Stimulated activated naive CD8-positive, alpha-beta T cell treated with anti-CD3 and anti-CD28 coated beads, Interleukin-15, amount 100 ng/mL, for 72 hours (primary cell): Measurements from ENCODE around the gene UPK1A.
A peak's percentile ranks its signal among the peaks of the same experiment; 100 is the strongest.

Experiments used
- ATAC-seq: fragments of 150-1000 bp; cut with Tn5 transposase; 2 replicates; pipeline ENCODE4 v1.10.0; 2021; ENCODE audit warnings: mild to moderate bottlenecking, moderate library complexity
- DNase-seq, 2 donors: peaks; one replicate each; pipeline ENCODE4 v3.0.0; 2021 to 2022
- H3K27ac Mint-ChIP-seq, 2 donors: one replicate each; pipeline ENCODE4 v1.8.0; 2022; ENCODE audit warnings: mild to moderate bottlenecking in 2 of 2, mixed read lengths in 2 of 2, moderate library complexity in 2 of 2
- H3K27me3 Mint-ChIP-seq: one replicate; pipeline ENCODE4 v1.8.0; 2022; ENCODE audit warnings: mixed read lengths
- H3K4me1 Mint-ChIP-seq: one replicate; pipeline ENCODE4 v1.8.0; 2022; ENCODE audit warnings: mild to moderate bottlenecking, mixed read lengths
- H3K4me3 Mint-ChIP-seq, 2 donors: one replicate each; pipeline ENCODE4 v1.8.0; 2022; ENCODE audit warnings: mild to moderate bottlenecking in 2 of 2, mixed read lengths in 2 of 2, moderate library complexity in 1 of 2
- H3K9me3 Mint-ChIP-seq, 2 donors: one replicate each; pipeline ENCODE4 v1.8.0; 2022; ENCODE audit warnings: mixed read lengths in 2 of 2

Gene UPK1A

GRCh38 chr19:35693835-35694599 lies 27.7 kb downstream of the UPK1A start:
- Mint-ChIP-seq H3K4me3 (peak overlapping the region; percentile 3 to 29), H3K27ac (peak overlapping the region in 1 of 2 donors; percentile 71), H3K9me3 (peaks cover 0 to 6% of the 10 kb centered on the region in 2 donors), H3K27me3 (no peaks in the 10 kb centered on the region), H3K4me1 (peaks cover 41% of the 10 kb centered on the region)
- DNase-seq (peak; percentile 90 to 93), ATAC-seq (peak; percentile 97)

- ATAC-seq (no peak), DNase-seq (no peak)
- Mint-ChIP-seq H3K27ac (peak overlapping the region in 1 of 2 donors; percentile 52), H3K4me3 (peak overlapping the region in 1 of 2 donors; percentile 39), H3K4me1 (peaks cover 55% of the 10 kb centered on the region), H3K27me3 (no peaks in the 10 kb centered on the region), H3K9me3 (peaks cover 0 to 6% of the 10 kb centered on the region in 2 donors)
Measured at GRCh38 chr19:35695895-35696422, 29.6 kb downstream of the UPK1A start.

DNA sequence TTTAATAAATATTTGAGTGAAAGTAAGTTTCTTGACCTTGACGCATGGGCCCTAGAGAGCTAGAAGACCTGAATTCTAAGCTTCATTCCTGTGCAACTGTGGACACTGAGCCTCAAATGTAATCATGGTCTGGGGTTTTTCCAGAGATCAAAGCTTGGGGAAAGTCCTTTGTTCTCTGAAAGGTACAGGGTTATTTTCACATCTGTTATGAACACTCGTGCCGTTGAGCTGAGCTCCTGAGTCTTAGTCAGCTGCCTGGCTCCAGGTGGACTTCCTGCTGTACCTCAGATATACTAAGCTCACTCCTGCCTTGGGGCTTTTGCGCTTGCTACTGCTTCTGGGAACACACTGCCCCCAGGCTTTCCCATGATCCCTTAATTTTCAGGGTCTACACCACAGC lies 30.5 kb downstream of the UPK1A start:
- H3K4me1 Mint-ChIP-seq = peaks cover 55% of the 10 kb centered on the region
- peak overlapping the region; percentile 39 to 48 for H3K4me3 Mint-ChIP-seq
- DNase-seq (peak; percentile 36 to 63), ATAC-seq (peak; percentile 79)
- no peaks in the 10 kb centered on the region for H3K27me3 Mint-ChIP-seq
- peak overlapping the region in 1 of 2 donors; percentile 83 for H3K27ac Mint-ChIP-seq
- peaks cover 0 to 6% of the 10 kb centered on the region in 2 donors for H3K9me3 Mint-ChIP-seq

GRCh38 chr19:35702223-35703012 lies 36.1 kb downstream of the UPK1A start:
- H3K4me3 Mint-ChIP-seq = peak overlapping the region; percentile 89 to 100
- peaks cover 48% of the 10 kb centered on the region for H3K4me1 Mint-ChIP-seq
- peaks cover 0 to 3% of the 10 kb centered on the region in 2 donors for H3K9me3 Mint-ChIP-seq

GRCh38 chr19:35703343-35703742 lies 37.0 kb downstream of the UPK1A start:
- peaks cover 0 to 3% of the 10 kb centered on the region in 2 donors for H3K9me3 Mint-ChIP-seq
- ATAC-seq (no peak), DNase-seq (no peak)
- peaks cover 6% of the 10 kb centered on the region for H3K27me3 Mint-ChIP-seq
- H3K4me3 Mint-ChIP-seq = peak overlapping the region in 1 of 2 donors; percentile 100
- peaks cover 42% of the 10 kb centered on the region for H3K4me1 Mint-ChIP-seq
- no peak overlapping the region for H3K27ac Mint-ChIP-seq

More at GRCh38 chr19:35702223-35703012, 36.1 kb downstream of the UPK1A start:
- ATAC-seq (peak; percentile 99), DNase-seq (peak; percentile 90 to 96)
- peaks cover 6% of the 10 kb centered on the region for H3K27me3 Mint-ChIP-seq
- H3K27ac Mint-ChIP-seq = peak overlapping the region; percentile 94 to 97

DNA sequence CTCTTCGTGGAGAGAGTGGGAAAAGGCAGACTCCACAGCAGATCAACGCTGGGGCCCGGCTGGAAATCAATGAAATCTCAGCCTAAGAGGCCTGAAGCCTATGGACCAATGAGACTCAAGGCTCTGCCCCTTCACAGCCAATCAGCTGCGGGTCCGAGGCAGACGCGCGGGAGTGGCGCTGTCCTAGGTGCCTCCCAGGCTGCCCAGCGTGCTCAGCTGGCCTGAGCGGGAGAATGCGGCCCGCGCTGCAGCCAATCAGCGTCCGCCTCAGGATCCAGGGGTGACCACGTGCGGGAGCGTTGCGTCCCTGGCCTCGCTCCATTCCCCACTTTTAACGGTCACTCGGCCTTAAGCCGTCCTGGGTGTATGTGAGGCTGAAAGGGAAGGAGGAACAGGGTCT lies 37.9 kb downstream of the UPK1A start, which contains the start of gene ZBTB32:
ZBTB32 (plus strand) TSS at position 341 of the 400 bp plus-strand sequence. CDS start 10,069 bp downstream, outside the sequence.
- H3K9me3 Mint-ChIP-seq = peaks cover 0 to 3% of the 10 kb centered on the region in 2 donors
- peaks cover 43% of the 10 kb centered on the region for H3K4me1 Mint-ChIP-seq
- DNase-seq (no peak), ATAC-seq (no peak)
- no peak within 1 kb of the TSS for H3K4me3 Mint-ChIP-seq
- no peak within 1 kb of the TSS for H3K27ac Mint-ChIP-seq
- peaks cover 6% of the 10 kb centered on the region for H3K27me3 Mint-ChIP-seq

DNA sequence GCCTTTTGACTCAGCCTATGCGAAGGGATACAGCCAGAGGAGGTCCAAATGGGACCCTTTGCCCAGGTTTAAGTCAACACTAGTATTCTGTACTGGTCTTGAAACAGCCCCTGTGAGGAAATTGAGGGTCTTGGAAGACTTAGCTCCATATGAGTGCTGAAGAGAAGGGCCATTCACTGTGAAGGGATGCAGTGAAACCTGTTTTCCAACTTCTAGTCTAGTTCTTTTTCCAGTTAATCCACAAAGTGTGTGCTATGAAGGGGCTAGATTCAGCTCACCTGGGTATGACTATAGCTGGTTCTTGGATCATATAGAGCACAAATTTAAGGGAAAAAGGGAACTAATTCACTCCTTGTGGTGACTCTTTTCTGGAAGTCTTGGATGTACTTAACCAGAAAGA lies 42.1 kb downstream of the UPK1A start:
- Mint-ChIP-seq H3K9me3 (no peaks in the 10 kb centered on the region), H3K4me1 (peaks cover 57% of the 10 kb centered on the region)
- ATAC-seq = no peak

DNA sequence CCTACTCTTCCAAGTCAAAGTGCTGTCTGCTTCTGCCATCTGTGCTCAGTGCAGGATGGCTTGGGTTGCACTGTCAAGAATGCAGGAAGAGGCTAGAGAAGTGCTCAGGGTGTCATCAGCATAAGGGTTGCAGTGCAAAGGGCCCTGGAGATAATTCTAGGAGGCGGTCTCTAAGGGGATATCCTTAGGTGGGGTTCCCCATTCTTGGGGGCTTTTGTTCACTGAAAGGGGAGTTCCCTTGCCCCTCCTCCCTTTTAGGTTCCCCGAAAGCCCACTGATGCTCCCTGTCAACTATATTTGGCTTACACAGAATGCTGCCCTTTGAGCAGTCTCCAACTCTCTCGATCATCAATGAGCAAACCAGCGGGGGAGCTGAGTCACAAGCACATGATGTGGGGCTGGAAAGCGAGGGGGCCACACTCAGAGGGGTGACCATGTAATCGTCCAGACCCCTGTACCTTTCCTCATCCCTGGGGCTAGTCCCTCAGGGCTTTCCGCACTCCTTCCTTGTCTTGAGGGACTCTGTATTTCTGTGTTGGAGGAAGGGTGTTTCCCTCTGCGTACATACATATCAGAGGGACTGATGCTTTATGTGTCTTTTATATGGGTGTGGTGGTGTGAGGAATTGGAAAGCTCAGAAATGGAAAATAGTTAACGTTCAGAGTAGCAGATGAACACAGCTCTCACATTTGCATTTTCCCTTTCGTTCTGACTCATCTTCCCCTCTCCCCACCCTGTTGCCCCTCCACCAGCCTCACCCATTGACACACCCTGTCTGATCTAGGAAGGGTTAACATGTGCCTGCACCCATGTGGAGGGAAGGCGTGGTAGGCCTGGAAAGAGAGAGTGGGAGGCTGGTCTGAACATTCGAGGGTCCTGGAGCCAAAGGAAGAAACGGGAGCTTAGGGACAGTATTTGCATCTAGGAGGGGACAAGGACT lies 44.7 kb downstream of the UPK1A start:
- DNase-seq (peak; percentile 84 to 91), ATAC-seq (peak; percentile 71)
- Mint-ChIP-seq H3K4me1 (peaks cover 66% of the 10 kb centered on the region), H3K27ac (peak overlapping the region; percentile 98 to 99), H3K4me3 (peak overlapping the region; percentile 70 to 75), H3K9me3 (no peaks in the 10 kb centered on the region), H3K27me3 (no peaks in the 10 kb centered on the region)

More for the DNA sequence above, 42.1 kb downstream of the UPK1A start:
- peaks cover 6% of the 10 kb centered on the region for H3K27me3 Mint-ChIP-seq
- no peak for DNase-seq
- no peak overlapping the region for H3K27ac Mint-ChIP-seq
- no peak overlapping the region for H3K4me3 Mint-ChIP-seq

DNA sequence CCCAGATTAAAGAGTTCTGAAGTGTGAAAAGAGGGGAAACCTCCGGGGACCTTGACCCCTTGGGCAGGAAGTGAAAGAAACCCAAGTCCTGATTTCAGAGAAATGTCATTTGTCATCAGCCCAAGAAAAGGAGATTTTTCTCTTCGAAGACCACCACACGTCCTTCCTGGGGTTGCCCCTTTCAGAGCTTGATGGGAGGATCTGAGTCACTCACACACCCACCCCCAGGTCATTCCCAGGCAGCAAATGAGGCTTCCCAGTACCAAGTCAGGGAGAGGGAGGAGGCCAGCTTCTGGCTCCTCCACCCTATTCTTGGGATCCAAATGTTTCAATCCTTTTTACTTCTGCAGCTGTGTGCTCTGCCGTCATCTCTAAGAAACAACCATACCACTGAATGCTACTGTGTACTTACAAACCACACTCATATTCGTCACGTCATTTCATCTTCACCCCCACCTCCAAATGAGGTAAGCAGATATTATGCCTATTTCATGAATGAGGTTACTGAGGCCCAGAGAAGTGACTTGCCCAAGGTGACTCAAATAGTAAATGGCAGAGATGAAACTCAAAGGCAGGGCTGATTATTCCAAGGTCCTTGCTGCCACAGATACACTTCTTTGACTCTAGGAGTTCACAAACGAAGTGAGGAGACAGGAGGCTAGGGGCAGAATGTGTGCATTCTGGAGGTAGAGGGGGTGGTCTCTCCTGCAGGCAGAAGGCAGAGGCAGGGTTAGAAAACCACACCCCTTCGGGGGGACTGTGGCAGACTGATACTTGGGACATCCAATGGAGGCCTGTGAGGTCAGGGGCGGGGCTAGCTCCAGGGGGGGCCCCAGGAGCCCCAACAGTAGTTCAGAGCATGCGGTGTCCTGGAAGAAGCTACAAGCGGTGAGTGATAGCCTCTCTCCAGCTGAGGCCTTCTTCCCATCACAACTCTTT lies 46.5 kb downstream of the UPK1A start:
- peak overlapping the region; percentile 98 to 99 for H3K27ac Mint-ChIP-seq
- ATAC-seq = peak; percentile 54
- H3K9me3 Mint-ChIP-seq = no peaks in the 10 kb centered on the region
- peak; percentile 82 to 92 for DNase-seq
- H3K4me1 Mint-ChIP-seq = peaks cover 66% of the 10 kb centered on the region
- H3K4me3 Mint-ChIP-seq = peak overlapping the region; percentile 88 to 93
- H3K27me3 Mint-ChIP-seq = no peaks in the 10 kb centered on the region

GRCh38 chr19:35713506-35713850 lies 47.2 kb downstream of the UPK1A start:
- H3K27ac Mint-ChIP-seq = peak overlapping the region; percentile 98 to 99

GRCh38 chr19:35713904-35714495 lies 47.7 kb downstream of the UPK1A start:
- peak overlapping the region; percentile 88 to 93 for H3K4me3 Mint-ChIP-seq

More at GRCh38 chr19:35713506-35713850, 47.2 kb downstream of the UPK1A start:
- peak overlapping the region; percentile 88 to 93 for H3K4me3 Mint-ChIP-seq
- no peak for ATAC-seq
- no peak for DNase-seq
- no peaks in the 10 kb centered on the region for H3K9me3 Mint-ChIP-seq
- peaks cover 62% of the 10 kb centered on the region for H3K4me1 Mint-ChIP-seq
- no peaks in the 10 kb centered on the region for H3K27me3 Mint-ChIP-seq

DNA sequence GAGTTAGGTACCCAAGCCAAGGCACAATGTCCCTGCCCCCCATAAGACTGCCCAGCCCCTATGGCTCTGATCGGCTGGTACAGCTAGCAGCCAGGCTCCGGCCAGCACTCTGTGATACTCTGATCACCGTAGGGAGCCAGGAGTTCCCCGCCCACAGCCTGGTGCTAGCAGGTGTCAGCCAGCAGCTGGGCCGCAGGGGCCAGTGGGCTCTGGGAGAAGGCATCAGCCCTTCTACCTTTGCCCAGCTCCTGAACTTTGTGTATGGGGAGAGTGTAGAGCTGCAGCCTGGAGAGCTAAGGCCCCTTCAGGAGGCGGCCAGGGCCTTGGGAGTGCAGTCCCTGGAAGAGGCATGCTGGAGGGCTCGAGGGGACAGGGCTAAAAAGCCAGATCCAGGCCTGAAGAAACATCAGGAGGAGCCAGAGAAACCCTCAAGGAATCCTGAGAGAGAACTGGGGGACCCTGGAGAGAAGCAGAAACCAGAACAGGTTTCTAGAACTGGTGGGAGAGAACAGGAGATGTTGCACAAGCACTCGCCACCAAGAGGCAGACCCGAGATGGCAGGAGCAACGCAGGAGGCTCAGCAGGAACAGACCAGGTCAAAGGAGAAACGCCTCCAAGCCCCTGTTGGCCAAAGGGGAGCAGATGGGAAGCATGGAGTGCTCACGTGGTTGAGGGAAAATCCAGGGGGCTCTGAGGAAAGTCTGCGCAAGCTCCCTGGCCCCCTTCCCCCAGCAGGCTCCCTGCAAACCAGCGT lies 48.5 kb downstream of the UPK1A start:
- Mint-ChIP-seq H3K4me1 (peaks cover 60% of the 10 kb centered on the region), H3K27ac (peak overlapping the region; percentile 98 to 99), H3K27me3 (no peaks in the 10 kb centered on the region), H3K4me3 (peak overlapping the region; percentile 88 to 93), H3K9me3 (no peaks in the 10 kb centered on the region)
- peak in 1 of 2 donors; percentile 57 for DNase-seq
- ATAC-seq = no peak

More at GRCh38 chr19:35713904-35714495, 47.7 kb downstream of the UPK1A start:
- Mint-ChIP-seq H3K9me3 (no peaks in the 10 kb centered on the region), H3K27ac (peak overlapping the region; percentile 98 to 99), H3K4me1 (peaks cover 60% of the 10 kb centered on the region), H3K27me3 (no peaks in the 10 kb centered on the region)
- DNase-seq (no peak), ATAC-seq (no peak)

DNA sequence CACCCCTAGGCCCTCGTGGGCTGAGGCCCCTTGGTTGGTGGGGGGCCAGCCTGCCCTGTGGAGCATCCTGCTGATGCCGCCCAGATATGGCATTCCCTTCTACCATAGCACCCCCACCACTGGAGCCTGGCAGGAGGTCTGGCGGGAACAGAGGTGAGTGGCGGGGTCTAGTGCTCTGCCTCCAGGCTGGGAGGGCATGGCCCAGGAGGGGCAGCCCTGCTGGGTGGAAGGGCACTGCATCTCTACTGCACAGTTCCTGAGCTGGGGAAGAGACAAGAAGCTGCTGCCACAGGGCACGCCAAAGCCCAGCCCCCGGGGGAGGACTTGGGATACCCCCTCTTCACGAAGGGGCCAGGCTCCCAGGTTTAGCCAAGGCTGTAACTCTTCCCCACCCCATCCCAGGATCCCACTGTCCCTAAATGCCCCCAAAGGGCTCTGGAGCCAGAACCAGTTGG lies 49.1 kb downstream of the UPK1A start:
- Mint-ChIP-seq H3K4me3 (peak overlapping the region; percentile 88 to 93), H3K9me3 (no peaks in the 10 kb centered on the region), H3K27ac (peak overlapping the region; percentile 94 to 95), H3K4me1 (peaks cover 59% of the 10 kb centered on the region), H3K27me3 (no peaks in the 10 kb centered on the region)
- DNase-seq (peak in 1 of 2 donors; percentile 36), ATAC-seq (no peak)
